ENCODE measurements around the gene NUTM1. TPM values are rescaled to one million over a fixed set of nuclear protein-coding genes. Genes with fewer than 3 reads are reported as not detected.
"Not testable (repeated sequence)": the region's sequence is repeated elsewhere in the genome, so short reads cannot be mapped to it uniquely, and the experiment has no call there.

Gene NUTM1
- total RNA-seq, 3 donors from 2014 or later: not detected

DNA sequence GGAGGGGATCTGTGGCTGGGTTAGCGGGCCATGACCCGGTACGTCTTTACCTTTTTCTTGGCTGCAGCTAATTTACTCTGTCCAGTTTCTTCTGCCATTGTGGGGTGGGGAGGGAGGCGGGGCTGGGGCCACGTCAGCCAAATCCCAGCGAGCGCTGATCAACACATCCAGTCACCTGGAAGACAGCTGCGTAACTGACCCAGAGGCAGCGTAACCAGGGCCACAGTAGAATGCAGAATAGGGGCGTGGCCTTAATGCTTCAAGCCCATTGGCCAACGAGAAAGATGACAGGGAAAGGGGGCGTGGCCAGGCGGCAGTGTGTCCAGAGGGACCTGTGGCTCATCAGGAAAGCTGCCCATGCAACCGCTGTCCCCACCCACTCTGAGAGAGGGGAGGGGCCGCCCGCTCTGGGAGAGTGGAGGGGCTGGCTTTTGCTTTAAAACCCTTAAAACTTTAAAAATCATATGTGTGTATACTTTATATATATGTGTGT, 46.5 kb downstream of the NUTM1 start:
- H3K9me3 ChIP-seq; DNase-seq (ENCODE audit: low spot score in 2 of 2): not testable (repeated sequence)

GRCh38 chr15:34392981-34393380, 49.9 kb downstream of the NUTM1 start:
- H3K36me3 ChIP-seq; H3K4me3 ChIP-seq; H3K4me1 ChIP-seq; H3K9me3 ChIP-seq; DNase-seq (ENCODE audit: low spot score in 2 of 2); H3K27ac ChIP-seq; H3K27me3 ChIP-seq; intact Hi-C loops (cut with DNase I; ENCODE audit: low total_unique reads): not testable (repeated sequence)

More for the DNA sequence above, 46.5 kb downstream of the NUTM1 start:
- H3K27me3 ChIP-seq; H3K4me3 ChIP-seq; H3K27ac ChIP-seq; H3K36me3 ChIP-seq; H3K4me1 ChIP-seq; intact Hi-C loops (cut with DNase I; ENCODE audit: low total_unique reads): not testable (repeated sequence)

- H3K4me1 ChIP-seq; H3K36me3 ChIP-seq; H3K9me3 ChIP-seq; DNase-seq (ENCODE audit: low spot score in 2 of 2); intact Hi-C loops (cut with DNase I; ENCODE audit: low total_unique reads); H3K4me3 ChIP-seq; H3K27ac ChIP-seq; H3K27me3 ChIP-seq: not testable (repeated sequence)
These were observed 54.6 kb downstream of the NUTM1 start for GRCh38 chr15:34397637-34398259.

- H3K36me3 ChIP-seq; H3K4me1 ChIP-seq; H3K27me3 ChIP-seq; DNase-seq (ENCODE audit: low spot score in 2 of 2); intact Hi-C loops (cut with DNase I; ENCODE audit: low total_unique reads); H3K4me3 ChIP-seq; H3K9me3 ChIP-seq; H3K27ac ChIP-seq: not testable (repeated sequence)
These were observed 60.1 kb downstream of the NUTM1 start for GRCh38 chr15:34403160-34403598.

DNA sequence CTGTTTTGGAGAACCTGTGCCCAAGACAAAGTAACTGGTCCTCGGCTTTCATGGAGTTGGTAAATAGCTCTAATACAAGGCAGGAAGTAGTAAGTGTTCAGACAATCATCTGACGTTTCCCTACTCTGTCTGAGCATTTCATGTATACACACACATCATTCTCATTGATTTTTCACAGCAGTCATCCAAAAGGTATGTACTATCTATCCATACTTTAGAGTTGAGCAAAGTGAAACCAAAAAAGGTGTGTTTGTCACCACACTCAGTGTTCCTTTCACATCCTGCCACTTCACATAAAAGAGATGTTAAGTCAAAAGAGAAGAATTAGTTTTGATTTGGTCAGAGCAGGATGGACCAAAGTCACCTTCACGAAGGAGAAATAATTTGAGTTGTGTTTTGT, 60.8 kb downstream of the NUTM1 start:
- H3K36me3 ChIP-seq; H3K9me3 ChIP-seq; H3K27ac ChIP-seq; H3K4me3 ChIP-seq; H3K4me1 ChIP-seq; H3K27me3 ChIP-seq; DNase-seq (ENCODE audit: low spot score in 2 of 2); intact Hi-C loops (cut with DNase I; ENCODE audit: low total_unique reads): not testable (repeated sequence)

Other genes with a start within 250 kb of the NUTM1 start
- gene EMC7, start 241.5 kb upstream of the NUTM1 start, total RNA-seq: 10 to 100 TPM; 35.0 to 47.5 (median 44.6) TPM
- 1 to 10 TPM in 2 of 3 donors, under 1 TPM in 1; 0.64 to 1.6 (median 1.3) TPM for gene PGBD4, start 241.2 kb upstream of the NUTM1 start, total RNA-seq
- 10 to 100 TPM; 43.7 to 67.6 (median 61.0) TPM for gene KATNBL1, start 133.2 kb upstream of the NUTM1 start, total RNA-seq
- gene EMC4, start 118.3 kb upstream of the NUTM1 start, total RNA-seq: 100 to 1,000 TPM; 121 to 157 (median 123) TPM
- 10 to 100 TPM; 22.3 to 28.8 (median 25.8) TPM for gene SLC12A6, start 5.5 kb upstream of the NUTM1 start, total RNA-seq
- 100 to 1,000 TPM; 108 to 135 (median 130) TPM for gene NOP10, start 179 bp upstream of the NUTM1 start, total RNA-seq
- 10 to 100 TPM; 10.7 to 16.4 (median 13.8) TPM for gene LPCAT4, start 23.9 kb downstream of the NUTM1 start, total RNA-seq
- 10 to 100 TPM; 33.0 to 77.7 (median 73.4) TPM for gene GOLGA8A, start 94.5 kb downstream of the NUTM1 start, total RNA-seq
- gene GOLGA8B, start 240.3 kb downstream of the NUTM1 start, total RNA-seq: 100 to 1,000 TPM in 2 of 3 donors, 10 to 100 TPM in 1; 94.4 to 180 (median 131) TPM